ENCODE results near the gene CCDC85A.

GRCh38 chr2:56232912-56233311 lies 49.1 kb downstream of the CCDC85A start:
- TF ChIP-seq CTCF (IDR thresholded peaks at IDR 0.05) (no peak), POLR2A (IDR thresholded peaks at IDR 0.05) (no peak)

All from esophagus squamous epithelium (tissue), 4 donors.